H9 (cell line): ENCODE data around the gene SDK1. TPM values are rescaled to one million over a fixed set of nuclear protein-coding genes. Genes with fewer than 3 reads are reported as not detected.

ENCODE experiments used
- DNase-seq: peaks from one replicate; pipeline ENCODE4 v3.0.0-alpha.2; 2017
- H2AFZ ChIP-seq: one replicate; pipeline ENCODE4 v1.6.1; 2013; ENCODE audit warnings: mild to moderate bottlenecking, low read length, control low read depth, moderate library complexity
- H2AK5ac ChIP-seq: 2 replicates; pipeline ENCODE4 v1.6.1; 2013; ENCODE audit warnings: low read length, control low read depth, mixed read lengths; ENCODE audit not compliant: insufficient read length
- H2BK120ac ChIP-seq: one replicate; pipeline ENCODE4 v1.6.1; 2013; ENCODE audit warnings: low read depth, mild to moderate bottlenecking, low read length, control low read depth, inconsistent platforms; ENCODE audit not compliant: poor library complexity, severe bottlenecking
- H2BK12ac ChIP-seq: 2 replicates; pipeline ENCODE4 v1.6.1; 2013; ENCODE audit warnings: low read length, control low read depth, mixed read lengths, low read depth; ENCODE audit not compliant: insufficient read length
- H2BK15ac ChIP-seq: 2 replicates; pipeline ENCODE4 v1.6.1; 2013; ENCODE audit warnings: low read depth, low read length, control low read depth
- H2BK20ac ChIP-seq: one replicate; pipeline ENCODE4 v1.6.1; 2013; ENCODE audit warnings: low read depth, mild to moderate bottlenecking, low read length, control low read depth, inconsistent platforms; ENCODE audit not compliant: poor library complexity, severe bottlenecking
- H2BK5ac ChIP-seq: 2 replicates; pipeline ENCODE4 v1.6.1; 2013; ENCODE audit warnings: low read length, control low read depth, mixed read lengths; ENCODE audit not compliant: insufficient read length
- H3K14ac ChIP-seq: 2 replicates; pipeline ENCODE4 v1.6.1; 2013; ENCODE audit warnings: low read length, control low read depth; ENCODE audit not compliant: insufficient read depth
- H3K18ac ChIP-seq: 2 replicates; pipeline ENCODE4 v1.6.1; 2013; ENCODE audit warnings: low read depth, mild to moderate bottlenecking, mixed read lengths, low read length, control low read depth; ENCODE audit not compliant: insufficient read length
- H3K23ac ChIP-seq: 2 replicates; pipeline ENCODE4 v1.6.1; 2013; ENCODE audit warnings: low read length, control low read depth, mixed read lengths, low read depth; ENCODE audit not compliant: insufficient read length
- H3K23me2 ChIP-seq: 2 replicates; pipeline ENCODE4 v1.6.1; 2013; ENCODE audit warnings: low read depth, mild to moderate bottlenecking, mixed read lengths, low read length, control low read depth; ENCODE audit not compliant: insufficient read length, poor library complexity, severe bottlenecking
- H3K27ac ChIP-seq: 2 replicates; pipeline ENCODE4 v1.5.1; 2013; ENCODE audit warnings: low read length, control low read depth, mixed read lengths, low read depth; ENCODE audit not compliant: insufficient read length
- H3K27me3 ChIP-seq: 2 replicates; pipeline ENCODE4 v1.6.1; 2013; ENCODE audit warnings: low read length, control low read depth, inconsistent platforms; ENCODE audit not compliant: insufficient read depth
- H3K4ac ChIP-seq: 2 replicates; pipeline ENCODE4 v1.6.1; 2013; ENCODE audit warnings: low read depth, mild to moderate bottlenecking, control low read depth, inconsistent platforms, low read length, moderate library complexity
- H3K4me1 ChIP-seq: 2 replicates; pipeline ENCODE4 v1.6.1; 2013; ENCODE audit warnings: low read length, control low read depth, inconsistent platforms; ENCODE audit not compliant: insufficient read depth
- H3K4me2 ChIP-seq: 2 replicates; pipeline ENCODE4 v1.6.1; 2013; ENCODE audit warnings: low read length, control low read depth, mixed read lengths; ENCODE audit not compliant: insufficient read length, insufficient read depth
- H3K56ac ChIP-seq: 2 replicates; pipeline ENCODE4 v1.6.1; 2013; ENCODE audit warnings: low read depth, mild to moderate bottlenecking, mixed read lengths, low read length, control low read depth; ENCODE audit not compliant: insufficient read length
- H3K79me1 ChIP-seq: 2 replicates; pipeline ENCODE4 v1.6.1; 2013; ENCODE audit warnings: low read depth, mild to moderate bottlenecking, moderate library complexity, low read length, control low read depth, inconsistent platforms; ENCODE audit not compliant: insufficient read depth, poor library complexity, severe bottlenecking
- H3K79me2 ChIP-seq: 2 replicates; pipeline ENCODE4 v1.6.1; 2013; ENCODE audit warnings: low read length, control low read depth, inconsistent platforms; ENCODE audit not compliant: insufficient read depth
- H3K9ac ChIP-seq: 2 replicates; pipeline ENCODE4 v1.6.1; 2013; ENCODE audit warnings: low read length, control low read depth, mixed read lengths; ENCODE audit not compliant: insufficient read length; ENCODE audit errors: extremely low read depth
- H3K9me3 ChIP-seq: one replicate; pipeline ENCODE4 v1.6.1; 2013; ENCODE audit warnings: low read depth, low read length, inconsistent platforms; ENCODE audit not compliant: control insufficient read depth
- H3T11ph ChIP-seq: one replicate; pipeline ENCODE4 v1.6.1; 2013; ENCODE audit warnings: mild to moderate bottlenecking, low read length, control low read depth, inconsistent platforms
- H4K20me1 ChIP-seq: one replicate; pipeline ENCODE4 v1.6.1; 2013; ENCODE audit not compliant: control insufficient read depth, insufficient read length, insufficient read depth
- H4K5ac ChIP-seq: 2 replicates; pipeline ENCODE4 v1.6.1; 2013; ENCODE audit warnings: low read depth, mild to moderate bottlenecking, mixed read lengths, low read length, control low read depth; ENCODE audit not compliant: insufficient read length
- H4K8ac ChIP-seq: replicated peaks from 2 replicates; pipeline ENCODE4 v1.6.1; 2013; ENCODE audit warnings: low read length, control low read depth, mixed read lengths, low read depth; ENCODE audit not compliant: insufficient read length
- H4K91ac ChIP-seq: 2 replicates; pipeline ENCODE4 v1.6.1; 2013; ENCODE audit warnings: low read depth, mild to moderate bottlenecking, moderate library complexity, mixed read lengths, low read length, control low read depth; ENCODE audit not compliant: insufficient read length
- H3K27ac Mint-ChIP-seq, 3 experiments: 2 replicates in 2 of 3; 3 replicates in 1 of 3; pipeline ENCODE4 v1.8.0; 2020 to 2021; ENCODE audit warnings: mixed read lengths in 3 of 3, mild to moderate bottlenecking in 1 of 3, moderate library complexity in 1 of 3
- H3K27me3 Mint-ChIP-seq: 2 replicates; pipeline ENCODE4 v1.8.0; 2021; ENCODE audit warnings: low read depth, mild to moderate bottlenecking, moderate library complexity, mixed read lengths
- H3K36me3 Mint-ChIP-seq, 3 experiments: 2 replicates in 2 of 3; 3 replicates in 1 of 3; pipeline ENCODE4 v1.8.0; 2020 to 2021; ENCODE audit warnings: low read depth in 3 of 3, mixed read lengths in 3 of 3; ENCODE audit not compliant: insufficient read depth in 1 of 3
- H3K4me1 Mint-ChIP-seq, 2 experiments: 2 replicates each; pipeline ENCODE4 v1.8.0; 2020; ENCODE audit warnings: mixed read lengths in 2 of 2
- H3K4me3 Mint-ChIP-seq, 2 experiments: 2 replicates in 1 of 2; 3 replicates in 1 of 2; pipeline ENCODE4 v1.8.0; 2020 to 2021; ENCODE audit warnings: mild to moderate bottlenecking in 2 of 2, mixed read lengths in 2 of 2, moderate library complexity in 1 of 2
- H3K9me3 Mint-ChIP-seq, 2 experiments: 2 replicates in 1 of 2; 3 replicates in 1 of 2; pipeline ENCODE4 v1.8.0; 2020; ENCODE audit warnings: mild to moderate bottlenecking in 2 of 2, mixed read lengths in 2 of 2, moderate library complexity in 1 of 2
- CTCF ChIP-seq: fragments of 200-600 bp; sonication (generic); conservative IDR thresholded peaks from 3 replicates; pipeline ENCODE4 v1.8.0; 2021; ENCODE audit warnings: antibody characterized with exemption, mild to moderate bottlenecking
- WGBS: extraction: QIAGEN DNeasy Blood & Tissue Kit; methylation state at CpG from one replicate; pipeline ENCODE4 v1.1.7; 2013; ENCODE audit warnings: missing lambda C conversion rate, low lambda C conversion rate, mixed read lengths; ENCODE audit not compliant: insufficient read length; ENCODE audit errors: extremely low coverage; 5-methylcytosine and 5-hydroxymethylcytosine counted together
- total RNA-seq: library from RNA; stranded (reverse); gene quantifications from 2 replicates; pipeline ENCODE4 v1.2.1, GENCODE V29; 2021

Gene SDK1
- total RNA-seq, 1 experiment from 2014 or later: 8.7 TPM

GRCh38 chr7:4045975-4046374 is 744.9 kb downstream of the SDK1 start:
- no peak overlapping the region for H4K8ac ChIP-seq
- H3K4me2 ChIP-seq: no peak overlapping the region
- H3K9me3 ChIP-seq: no peaks in the 10 kb centered on the region
- no peak overlapping the region for H2BK5ac ChIP-seq
- no peaks in the 10 kb centered on the region for H3K27me3 ChIP-seq
- TF ChIP-seq CTCF: no peak
- no peak overlapping the region for H3K4ac ChIP-seq
- H3K14ac ChIP-seq: no peak overlapping the region
- Mint-ChIP-seq H3K27me3 (no peaks in the 10 kb centered on the region), H3K4me1 (peaks cover 31 to 34% of the 10 kb centered on the region in 2 experiments), H3K36me3 (peaks cover 0 to 1% (median 0%) of the 10 kb centered on the region in 3 experiments; a peak in 2 of 7 replicates), H3K27ac (no peak overlapping the region), H3K9me3 (no peaks in the 10 kb centered on the region), H3K4me3 (no peak overlapping the region)
- H3K4me1 ChIP-seq: peaks cover 14% of the 10 kb centered on the region; the same call in 1 of the 2 replicates
- no peak overlapping the region for H3K27ac ChIP-seq
- H4K5ac ChIP-seq: no peak overlapping the region
- no peak overlapping the region for H2AK5ac ChIP-seq
- H4K91ac ChIP-seq: no peak overlapping the region
- H3K9ac ChIP-seq: no peak overlapping the region
- H3K79me1 ChIP-seq: no peaks in the 10 kb centered on the region
- H3K23me2 ChIP-seq: no peaks in the 10 kb centered on the region
- no peak overlapping the region for H3K18ac ChIP-seq
- no peaks in the 10 kb centered on the region for H4K20me1 ChIP-seq
- no CpG with 5 or more reads among the region's 8 CpGs for WGBS
- H2AFZ ChIP-seq: no peak overlapping the region
- DNase-seq: no peak
- no peak overlapping the region for H3T11ph ChIP-seq
- no peaks in the 10 kb centered on the region for H3K79me2 ChIP-seq
- H3K23ac ChIP-seq: no peak overlapping the region
- H2BK15ac ChIP-seq: no peak overlapping the region
- no peak overlapping the region for H2BK20ac ChIP-seq
- no peak overlapping the region for H3K56ac ChIP-seq
- no peak overlapping the region for H2BK120ac ChIP-seq
- H2BK12ac ChIP-seq: no peak overlapping the region
